HL-60 (cell line): ENCODE data around the gene RUNDC1.

ENCODE experiments used
- GABPA ChIP-seq: IDR thresholded peaks from 2 replicates; pipeline ENCODE4 v1.6.1; 2012; ENCODE audit warnings: low read depth
- POLR2AphosphoS5 ChIP-seq: IDR thresholded peaks from 2 replicates; pipeline ENCODE4 v1.6.1; 2012; ENCODE audit warnings: low read depth
- SPI1 ChIP-seq: IDR thresholded peaks from 2 replicates; pipeline ENCODE4 v1.6.1; 2012; ENCODE audit warnings: low read depth, mild to moderate bottlenecking, borderline replicate concordance
- TF ChIP-seq, protein P1 (sequence below): IDR thresholded peaks from one replicate; pipeline ENCODE4 v1.5.1; 2011; ENCODE audit warnings: low read length, control low read depth, inconsistent platforms; ENCODE audit not compliant: insufficient read depth
- TF ChIP-seq, protein P2 (sequence below): IDR thresholded peaks from 2 replicates; pipeline ENCODE4 v1.6.1; 2012; ENCODE audit warnings: low read depth; ENCODE audit not compliant: insufficient replicate concordance

DNA sequence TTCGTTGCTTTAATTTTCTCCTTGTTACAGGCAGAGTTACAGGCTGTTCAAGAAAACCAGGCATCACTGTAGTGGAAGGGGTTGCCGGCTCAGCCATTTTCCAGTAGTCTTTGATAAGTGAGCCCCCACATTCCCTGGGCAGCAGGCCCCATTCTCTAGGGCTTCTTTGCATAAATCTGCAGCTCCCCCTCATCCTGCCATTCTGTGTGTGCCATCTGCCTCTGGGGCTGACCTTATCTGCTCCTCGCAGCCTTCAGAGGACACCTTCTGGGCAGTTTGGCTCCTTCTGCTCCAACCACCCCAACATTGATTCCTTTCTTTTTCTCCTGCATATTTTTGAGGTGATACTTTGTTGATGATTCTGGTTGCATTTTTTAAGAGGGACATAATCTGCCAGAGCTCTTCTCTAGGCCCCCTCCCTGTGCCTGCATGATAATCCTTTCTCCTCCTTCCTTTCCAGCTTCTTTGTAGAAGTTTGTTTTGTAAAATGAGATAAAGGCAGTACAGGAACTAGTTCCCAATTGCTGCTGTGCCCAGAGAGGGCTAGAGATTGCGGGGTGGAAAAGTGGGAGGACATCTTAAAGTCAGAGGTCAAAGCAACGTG lies 61.8 kb downstream of the RUNDC1 start:
- TF ChIP-seq, protein P1, sequence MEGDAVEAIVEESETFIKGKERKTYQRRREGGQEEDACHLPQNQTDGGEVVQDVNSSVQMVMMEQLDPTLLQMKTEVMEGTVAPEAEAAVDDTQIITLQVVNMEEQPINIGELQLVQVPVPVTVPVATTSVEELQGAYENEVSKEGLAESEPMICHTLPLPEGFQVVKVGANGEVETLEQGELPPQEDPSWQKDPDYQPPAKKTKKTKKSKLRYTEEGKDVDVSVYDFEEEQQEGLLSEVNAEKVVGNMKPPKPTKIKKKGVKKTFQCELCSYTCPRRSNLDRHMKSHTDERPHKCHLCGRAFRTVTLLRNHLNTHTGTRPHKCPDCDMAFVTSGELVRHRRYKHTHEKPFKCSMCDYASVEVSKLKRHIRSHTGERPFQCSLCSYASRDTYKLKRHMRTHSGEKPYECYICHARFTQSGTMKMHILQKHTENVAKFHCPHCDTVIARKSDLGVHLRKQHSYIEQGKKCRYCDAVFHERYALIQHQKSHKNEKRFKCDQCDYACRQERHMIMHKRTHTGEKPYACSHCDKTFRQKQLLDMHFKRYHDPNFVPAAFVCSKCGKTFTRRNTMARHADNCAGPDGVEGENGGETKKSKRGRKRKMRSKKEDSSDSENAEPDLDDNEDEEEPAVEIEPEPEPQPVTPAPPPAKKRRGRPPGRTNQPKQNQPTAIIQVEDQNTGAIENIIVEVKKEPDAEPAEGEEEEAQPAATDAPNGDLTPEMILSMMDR = no peak
- TF ChIP-seq POLR2AphosphoS5 = no peak
- TF ChIP-seq, protein P2, sequence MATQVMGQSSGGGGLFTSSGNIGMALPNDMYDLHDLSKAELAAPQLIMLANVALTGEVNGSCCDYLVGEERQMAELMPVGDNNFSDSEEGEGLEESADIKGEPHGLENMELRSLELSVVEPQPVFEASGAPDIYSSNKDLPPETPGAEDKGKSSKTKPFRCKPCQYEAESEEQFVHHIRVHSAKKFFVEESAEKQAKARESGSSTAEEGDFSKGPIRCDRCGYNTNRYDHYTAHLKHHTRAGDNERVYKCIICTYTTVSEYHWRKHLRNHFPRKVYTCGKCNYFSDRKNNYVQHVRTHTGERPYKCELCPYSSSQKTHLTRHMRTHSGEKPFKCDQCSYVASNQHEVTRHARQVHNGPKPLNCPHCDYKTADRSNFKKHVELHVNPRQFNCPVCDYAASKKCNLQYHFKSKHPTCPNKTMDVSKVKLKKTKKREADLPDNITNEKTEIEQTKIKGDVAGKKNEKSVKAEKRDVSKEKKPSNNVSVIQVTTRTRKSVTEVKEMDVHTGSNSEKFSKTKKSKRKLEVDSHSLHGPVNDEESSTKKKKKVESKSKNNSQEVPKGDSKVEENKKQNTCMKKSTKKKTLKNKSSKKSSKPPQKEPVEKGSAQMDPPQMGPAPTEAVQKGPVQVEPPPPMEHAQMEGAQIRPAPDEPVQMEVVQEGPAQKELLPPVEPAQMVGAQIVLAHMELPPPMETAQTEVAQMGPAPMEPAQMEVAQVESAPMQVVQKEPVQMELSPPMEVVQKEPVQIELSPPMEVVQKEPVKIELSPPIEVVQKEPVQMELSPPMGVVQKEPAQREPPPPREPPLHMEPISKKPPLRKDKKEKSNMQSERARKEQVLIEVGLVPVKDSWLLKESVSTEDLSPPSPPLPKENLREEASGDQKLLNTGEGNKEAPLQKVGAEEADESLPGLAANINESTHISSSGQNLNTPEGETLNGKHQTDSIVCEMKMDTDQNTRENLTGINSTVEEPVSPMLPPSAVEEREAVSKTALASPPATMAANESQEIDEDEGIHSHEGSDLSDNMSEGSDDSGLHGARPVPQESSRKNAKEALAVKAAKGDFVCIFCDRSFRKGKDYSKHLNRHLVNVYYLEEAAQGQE = no peak
- TF ChIP-seq GABPA = no peak
- no peak for TF ChIP-seq SPI1
